HG02884 (cell line): ENCODE data around the gene MC3R.

Experiments
- ATAC-seq: cut with Tn5 transposase; IDR thresholded peaks from one replicate; pipeline ENCODE4 v1.9.1; 2021; ENCODE audit warnings: mild to moderate bottlenecking, moderate library complexity; ENCODE audit not compliant: unreplicated experiment

MC3R gene

DNA sequence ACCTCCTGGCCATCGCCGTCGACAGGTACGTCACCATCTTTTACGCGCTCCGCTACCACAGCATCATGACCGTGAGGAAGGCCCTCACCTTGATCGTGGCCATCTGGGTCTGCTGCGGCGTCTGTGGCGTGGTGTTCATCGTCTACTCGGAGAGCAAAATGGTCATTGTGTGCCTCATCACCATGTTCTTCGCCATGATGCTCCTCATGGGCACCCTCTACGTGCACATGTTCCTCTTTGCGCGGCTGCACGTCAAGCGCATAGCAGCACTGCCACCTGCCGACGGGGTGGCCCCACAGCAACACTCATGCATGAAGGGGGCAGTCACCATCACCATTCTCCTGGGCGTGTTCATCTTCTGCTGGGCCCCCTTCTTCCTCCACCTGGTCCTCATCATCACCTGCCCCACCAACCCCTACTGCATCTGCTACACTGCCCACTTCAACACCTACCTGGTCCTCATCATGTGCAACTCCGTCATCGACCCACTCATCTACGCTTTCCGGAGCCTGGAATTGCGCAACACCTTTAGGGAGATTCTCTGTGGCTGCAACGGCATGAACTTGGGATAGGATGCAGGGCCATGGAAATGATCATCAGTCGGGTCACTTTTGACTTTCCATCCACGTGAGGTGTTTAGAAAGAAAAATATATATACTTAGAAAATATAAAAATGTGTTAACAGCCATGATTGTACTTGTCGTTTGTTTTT, 868 bp downstream of the MC3R start:
- no peak for ATAC-seq

DNA sequence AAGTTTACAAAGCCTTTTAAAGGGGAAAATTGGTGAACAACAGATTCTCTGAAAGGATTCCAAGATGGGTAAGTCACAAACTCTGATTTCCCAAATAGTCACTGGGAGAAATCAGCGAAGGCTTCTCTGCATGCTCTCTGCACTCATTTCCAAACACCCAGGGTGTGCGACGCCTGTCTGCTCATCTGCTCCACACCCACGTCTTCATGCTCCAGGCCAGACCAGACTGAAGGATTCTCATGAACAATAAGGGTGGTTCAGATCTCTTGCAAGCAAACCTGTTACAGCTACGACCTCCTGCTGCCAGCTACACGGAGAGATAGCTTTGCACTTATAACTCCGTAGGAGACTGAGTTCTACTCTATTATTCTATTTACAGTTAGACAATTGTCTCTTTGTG, 1.4 kb downstream of the MC3R start:
- ATAC-seq = no peak

DNA sequence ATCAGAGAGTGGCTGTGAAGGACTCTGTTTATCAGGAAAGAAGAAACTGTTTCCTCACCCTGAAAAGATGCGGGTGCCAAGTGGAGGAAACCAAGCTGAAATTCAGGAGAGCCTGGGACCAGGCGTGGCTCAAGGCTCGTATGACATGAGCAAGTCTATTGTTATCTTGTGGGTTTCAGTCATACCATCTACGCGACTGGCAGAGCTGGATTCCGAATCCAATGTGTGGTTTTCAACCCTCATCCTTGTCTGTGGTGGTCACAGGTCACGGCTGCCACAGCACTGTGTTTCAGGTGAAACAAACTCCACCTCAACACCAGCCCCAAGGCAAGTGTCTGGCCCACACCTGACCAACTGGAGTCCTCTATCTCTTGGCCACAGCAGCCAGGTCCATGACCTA, 9.1 kb downstream of the MC3R start:
- no peak for ATAC-seq

DNA sequence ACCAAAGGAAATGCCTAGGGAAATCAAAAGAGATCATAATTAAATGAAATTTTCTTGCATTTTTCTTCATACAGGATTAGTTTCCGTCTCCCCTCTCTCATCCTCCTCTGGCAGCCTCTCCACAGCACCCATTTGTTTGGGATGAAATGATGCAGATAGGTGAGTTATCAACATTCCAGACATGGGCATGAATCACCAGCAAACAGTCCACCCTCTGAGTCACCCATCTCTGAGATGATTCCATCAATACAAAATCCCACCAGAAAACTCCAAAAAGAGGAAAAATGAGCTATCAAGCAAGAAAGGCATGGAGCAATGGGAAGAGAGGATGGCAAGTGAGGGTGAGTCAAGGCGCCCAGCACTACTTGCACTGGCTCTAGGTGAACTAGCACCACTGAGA, 11.4 kb downstream of the MC3R start:
- no peak for ATAC-seq

DNA sequence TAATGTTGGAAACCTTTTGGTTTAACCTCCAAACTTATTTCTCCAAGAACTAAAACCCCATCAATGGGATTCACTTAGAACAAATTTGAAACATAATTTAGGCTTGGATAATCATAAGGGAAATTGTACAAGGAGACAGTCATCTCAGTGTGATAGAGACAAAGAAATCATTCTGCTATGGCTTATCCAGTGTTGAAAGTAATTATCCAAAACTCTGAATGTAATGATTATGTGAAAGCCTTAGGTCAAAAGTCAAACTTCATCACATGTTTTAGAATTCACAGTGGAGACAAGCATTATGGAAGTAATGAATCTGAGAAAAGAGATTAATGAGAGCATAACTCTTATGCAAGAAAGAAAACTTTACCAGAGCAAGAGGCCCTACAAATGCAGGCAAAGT, 20.0 kb downstream of the MC3R start:
- ATAC-seq = no peak

GRCh38 chr20:56271974-56272373, 23.4 kb downstream of the MC3R start:
- ATAC-seq = no peak

- no peak for ATAC-seq
These were observed 25.0 kb downstream of the MC3R start for GRCh38 chr20:56273491-56273890.

GRCh38 chr20:56274156-56274555, 25.6 kb downstream of the MC3R start:
- no peak for ATAC-seq

DNA sequence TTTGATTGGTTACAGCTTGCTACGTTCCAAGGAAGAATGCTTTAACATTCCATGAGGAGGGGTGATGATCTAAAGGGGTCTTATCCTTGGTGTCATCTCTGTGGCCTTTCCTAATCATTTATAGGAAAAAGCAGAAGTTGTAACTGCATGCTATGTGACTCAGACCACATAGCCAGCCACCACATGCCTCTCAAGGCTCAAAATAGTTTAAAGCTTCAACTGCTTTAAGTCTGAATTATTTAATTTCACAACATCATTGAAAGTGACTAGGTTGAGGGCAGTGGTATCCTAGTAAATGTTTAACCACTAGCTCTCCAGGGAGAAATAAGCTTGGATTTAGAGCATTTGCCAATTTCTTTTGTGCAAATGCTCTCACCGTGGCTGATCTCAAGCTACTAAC, 29.7 kb downstream of the MC3R start:
- ATAC-seq = no peak

DNA sequence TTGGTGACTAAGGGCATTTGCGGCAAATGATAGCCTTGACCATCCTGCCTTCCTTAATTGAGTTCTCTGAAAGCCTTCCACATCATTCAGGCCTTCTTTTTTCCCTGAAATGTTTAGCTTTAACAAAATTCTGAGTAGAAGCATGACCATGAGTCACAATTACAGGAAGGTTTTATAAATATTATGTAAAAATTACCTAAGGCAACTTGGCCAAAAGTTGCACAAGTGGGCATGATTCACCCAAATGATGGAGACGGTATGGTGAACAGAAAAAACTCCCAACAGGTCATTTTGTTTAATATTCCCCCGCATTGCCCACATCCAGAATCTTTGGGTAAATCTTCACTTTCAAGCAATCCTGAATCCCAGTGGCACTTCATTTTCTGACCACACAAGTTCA, 37.0 kb downstream of the MC3R start:
- ATAC-seq = no peak

DNA sequence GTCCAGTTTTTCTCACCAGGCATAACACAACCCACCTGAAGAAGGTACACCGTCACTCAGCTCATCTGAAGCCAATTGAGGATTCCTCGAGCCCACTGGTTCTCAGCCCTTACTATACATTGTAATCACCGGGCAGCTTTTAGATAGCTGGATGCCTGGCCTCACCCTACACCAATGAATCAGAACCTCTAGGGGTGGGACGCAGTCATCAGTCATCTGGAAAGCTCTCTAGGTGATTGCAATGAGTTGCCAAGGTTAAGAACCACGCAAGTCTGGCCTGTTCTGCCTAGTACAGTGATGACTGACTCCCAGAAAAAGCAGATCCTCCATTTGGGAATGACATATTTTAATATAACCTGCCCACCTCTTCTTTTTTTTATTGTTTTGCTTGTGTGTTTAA, 41.1 kb downstream of the MC3R start:
- no peak for ATAC-seq

DNA sequence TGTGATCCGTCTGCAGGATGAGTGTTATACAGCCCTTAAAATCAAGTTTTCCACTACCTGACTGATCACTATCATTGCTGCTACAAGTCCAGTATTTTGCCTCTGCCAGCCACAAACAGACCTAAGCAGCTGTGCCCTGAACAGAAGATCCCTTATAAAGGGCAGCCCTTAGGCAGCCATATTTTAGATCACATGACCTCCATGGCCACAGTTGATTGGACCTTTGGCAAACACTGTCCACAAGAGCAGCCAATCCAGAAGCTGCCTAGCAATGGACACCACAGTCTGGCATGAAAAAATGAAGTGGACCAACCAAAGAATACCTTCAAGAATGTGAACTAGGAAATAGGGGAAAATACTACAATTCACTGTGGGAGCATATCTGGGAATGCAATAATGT, 50.8 kb downstream of the MC3R start:
- ATAC-seq = no peak
